ENCODE measurements around the gene LIMS1.
"Not testable (repeated sequence)": the region's sequence is repeated elsewhere in the genome, so short reads cannot be mapped to it uniquely, and the experiment has no call there.

- not testable (repeated sequence) for TF ChIP-seq ELF4 (IDR thresholded peaks at IDR 0.05); CTBP1 (IDR thresholded peaks at IDR 0.05; ENCODE audit: borderline replicate concordance); FOXM1 (IDR thresholded peaks at IDR 0.05; ENCODE audit: borderline replicate concordance); HDGF (IDR thresholded peaks at IDR 0.05; ENCODE audit: borderline replicate concordance); ARNT (IDR thresholded peaks at IDR 0.05)
Observed at GRCh38 chr2:108734656-108735055, 200.4 kb downstream of the LIMS1 start.
